Ureter (tissue), 1 donor: Measurements from ENCODE around the gene RELB. TPM values are rescaled to one million over a fixed set of nuclear protein-coding genes. Genes with fewer than 3 reads are reported as not detected.
A peak's percentile ranks its signal among the peaks of the same experiment; 100 is the strongest.
"Not testable (repeated sequence)": the region's sequence is repeated elsewhere in the genome, so short reads cannot be mapped to it uniquely, and the experiment has no call there.

Experiments used
- DNase-seq: peaks from one replicate; pipeline ENCODE4 v3.0.0-alpha.2; 2020; ENCODE audit warnings: low spot score
- total RNA-seq: library from RNA; stranded (reverse); gene quantifications from one replicate; pipeline ENCODE4 v1.2.4, GENCODE V29; 2023
- donor health status: DM: yes; HTN: yes; CAD: no.

The RELB gene
- total RNA-seq, 1 donor from 2014 or later: 16.9 TPM

DNA sequence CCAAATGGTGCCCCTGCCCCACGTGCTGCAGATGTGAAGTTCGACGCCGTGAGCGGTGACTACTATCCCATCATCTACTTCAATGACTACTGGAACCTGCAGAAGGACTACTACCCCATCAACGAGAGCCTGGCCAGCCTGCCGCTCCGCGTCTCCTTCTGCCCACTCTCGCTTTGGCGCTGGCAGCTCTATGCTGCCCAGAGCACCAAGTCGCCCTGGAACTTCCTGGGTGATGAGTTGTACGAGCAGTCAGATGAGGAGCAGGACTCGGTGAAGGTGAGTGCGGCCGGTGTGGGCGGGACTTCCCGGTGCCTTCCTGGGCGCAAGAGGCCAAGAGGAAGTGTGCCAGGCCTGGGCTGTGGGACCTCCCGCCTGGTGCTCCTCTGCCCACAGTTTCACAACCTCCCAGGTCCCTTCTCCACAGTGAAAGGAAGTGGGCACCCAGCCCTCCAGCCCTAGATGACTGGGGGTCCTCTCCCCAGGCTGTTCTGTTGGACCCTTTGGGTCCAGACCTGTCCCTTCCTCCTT lies 14.1 kb upstream of the RELB start:
- DNase-seq: no peak

- DNase-seq: no peak
Measured at GRCh38 chr19:44988273-44988672, 13.0 kb upstream of the RELB start.

GRCh38 chr19:44988896-44989556 lies 12.2 kb upstream of the RELB start:
- peak; percentile 63 for DNase-seq

- DNase-seq: no peak
Measured at GRCh38 chr19:44990459-44990858, 10.8 kb upstream of the RELB start.

DNA sequence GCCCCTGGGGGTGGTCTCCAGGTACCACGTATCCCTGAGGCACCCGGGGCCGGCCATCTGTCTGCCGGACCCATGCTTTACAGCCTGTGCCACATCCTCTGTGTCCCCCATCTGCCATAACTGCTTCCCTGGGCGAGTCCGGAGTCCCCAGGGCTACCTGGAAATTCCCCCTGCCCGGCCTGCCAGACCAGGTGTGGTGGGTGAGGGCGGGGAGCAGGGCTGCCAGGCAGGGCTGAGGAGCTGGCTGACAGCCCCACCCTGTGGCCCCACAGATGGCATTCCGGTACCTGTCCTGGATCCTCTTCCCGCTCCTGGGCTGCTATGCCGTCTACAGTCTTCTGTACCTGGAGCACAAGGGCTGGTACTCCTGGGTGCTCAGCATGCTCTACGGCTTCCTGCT lies 10.3 kb upstream of the RELB start:
- DNase-seq: no peak

- no peak for DNase-seq
Measured at GRCh38 chr19:44992336-44993163, 8.7 kb upstream of the RELB start.

- no peak for DNase-seq
Measured at GRCh38 chr19:44993526-44993925, 7.7 kb upstream of the RELB start.

DNA sequence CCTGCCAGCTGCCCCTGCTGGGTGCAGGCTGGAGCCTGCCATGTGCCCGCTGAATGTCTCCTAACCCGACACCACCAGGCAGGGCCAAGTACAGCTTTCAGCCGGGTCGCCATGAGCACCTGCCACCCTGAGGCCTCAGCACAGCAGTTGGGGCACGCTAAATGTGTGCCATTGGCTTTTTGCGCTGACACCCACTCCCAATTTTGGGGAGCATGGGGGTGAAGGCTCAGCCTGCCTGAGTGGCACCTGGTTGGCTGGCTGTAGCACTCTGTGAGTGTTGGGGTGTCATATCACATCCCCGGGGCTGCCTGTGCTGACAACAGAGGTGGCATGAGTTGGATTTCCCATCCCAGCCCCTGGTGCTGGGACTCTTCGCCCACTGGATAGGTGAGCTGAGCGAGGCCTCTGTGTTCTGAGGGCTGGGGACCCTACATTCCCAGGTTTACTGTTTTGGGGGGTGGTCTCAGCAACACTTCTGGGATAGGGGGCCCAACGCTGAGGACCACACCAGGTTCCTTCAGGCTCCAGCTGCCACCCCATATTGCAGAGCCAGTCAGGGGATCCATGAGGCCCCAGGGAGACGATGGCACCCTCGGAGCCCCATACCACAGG lies 7.2 kb upstream of the RELB start:
- DNase-seq: no peak

GRCh38 chr19:44998025-44998424 lies 3.2 kb upstream of the RELB start:
- no peak for DNase-seq

DNA sequence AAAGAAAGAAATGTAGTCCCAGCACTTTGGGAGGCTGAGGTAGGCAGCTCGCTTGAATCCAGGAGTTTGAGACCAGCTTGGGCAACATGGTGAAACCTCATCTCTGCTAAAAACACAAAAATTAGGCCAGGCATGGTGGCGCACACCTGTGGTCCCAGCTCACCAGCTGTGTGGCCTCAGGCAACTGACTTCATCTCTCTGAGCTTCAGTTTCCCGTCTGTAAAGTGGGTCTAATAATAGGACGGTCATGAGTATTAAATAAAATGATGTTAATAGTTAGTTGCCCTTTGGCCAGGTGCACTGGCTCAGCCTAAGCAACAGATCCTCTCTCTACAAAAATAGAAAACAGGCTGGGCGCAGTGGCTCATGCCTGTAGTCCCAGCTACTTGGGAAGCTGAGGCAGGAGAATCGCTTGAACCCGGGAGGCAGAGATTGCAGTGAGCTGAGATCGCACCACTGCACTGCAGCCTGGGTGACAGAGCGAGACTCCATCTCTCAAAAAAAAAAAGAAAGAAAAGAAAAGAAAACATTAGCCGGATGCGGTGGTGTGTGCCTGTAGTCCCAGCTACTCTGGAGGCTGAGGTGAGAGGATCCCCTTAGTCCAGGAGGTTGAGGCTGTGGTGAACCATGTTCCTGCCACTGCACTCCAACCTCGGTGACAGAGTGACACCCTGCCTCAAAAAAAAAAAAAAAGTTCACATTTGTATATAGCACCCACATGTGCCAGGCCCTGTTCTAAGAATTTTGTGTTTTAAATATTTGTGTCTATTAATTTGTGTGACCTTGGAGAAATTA lies 1.9 kb upstream of the RELB start:
- not testable (repeated sequence) for DNase-seq

- not testable (repeated sequence) for DNase-seq
Measured at GRCh38 chr19:45000665-45001064, 599 bp upstream of the RELB start.

DNA sequence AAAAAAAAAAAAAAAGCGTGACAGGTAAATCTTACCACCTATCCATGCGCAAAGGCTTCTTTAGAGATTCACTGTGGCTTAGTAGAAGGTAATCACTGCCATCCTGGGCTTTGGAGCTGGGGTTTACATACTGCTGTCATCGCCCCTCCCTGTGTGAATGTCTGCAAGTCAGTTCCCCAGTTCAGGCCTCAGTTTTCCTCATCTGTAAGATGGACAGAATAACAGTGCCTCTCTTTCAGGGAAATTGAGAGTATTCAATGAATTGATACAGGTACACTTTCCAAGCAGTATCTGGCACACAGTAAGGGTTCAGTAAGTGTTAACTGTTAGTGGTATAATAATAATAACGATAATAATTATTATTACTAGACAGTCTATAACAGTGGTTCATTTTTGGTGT lies 2.2 kb downstream of the RELB start:
- DNase-seq: no peak

- no peak for DNase-seq
Measured at GRCh38 chr19:45005787-45006186, 4.5 kb downstream of the RELB start.

GRCh38 chr19:45008552-45008951 lies 7.3 kb downstream of the RELB start:
- DNase-seq: no peak

- DNase-seq: no peak
Measured at GRCh38 chr19:45009625-45010255, 8.5 kb downstream of the RELB start.

DNA sequence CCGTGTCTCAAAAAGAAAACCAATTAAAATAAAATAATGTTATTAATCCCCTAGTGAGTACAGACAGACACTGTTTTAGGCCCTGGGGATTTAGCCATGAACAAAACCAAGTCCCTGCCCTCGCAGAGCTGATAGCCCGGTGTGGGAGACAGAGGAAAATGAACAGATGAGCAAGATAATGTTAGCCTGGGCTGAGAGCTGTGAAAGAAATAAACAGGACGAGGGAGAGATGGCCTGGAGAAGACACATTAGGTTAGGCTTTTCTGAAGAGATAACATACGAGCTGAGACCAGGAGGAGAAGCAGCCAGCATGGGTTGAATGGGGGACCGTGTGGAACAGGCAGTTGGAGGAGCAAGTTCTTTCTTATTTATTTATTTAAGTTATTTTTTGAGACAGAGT lies 9.0 kb downstream of the RELB start:
- DNase-seq: no peak

DNA sequence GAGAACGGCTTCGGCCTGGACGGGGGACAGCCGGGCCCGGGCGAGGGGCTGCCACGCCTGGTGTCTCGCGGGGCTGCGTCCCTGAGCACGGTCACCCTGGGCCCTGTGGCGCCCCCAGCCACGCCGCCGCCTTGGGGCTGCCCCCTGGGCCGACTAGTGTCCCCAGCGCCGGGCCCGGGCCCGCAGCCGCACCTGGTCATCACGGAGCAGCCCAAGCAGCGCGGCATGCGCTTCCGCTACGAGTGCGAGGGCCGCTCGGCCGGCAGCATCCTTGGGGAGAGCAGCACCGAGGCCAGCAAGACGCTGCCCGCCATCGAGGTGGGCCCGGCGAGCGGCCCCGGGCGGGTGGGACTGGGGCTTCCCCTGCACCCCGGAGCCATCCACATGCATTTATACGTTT lies 10.7 kb downstream of the RELB start:
- no peak for DNase-seq

DNA sequence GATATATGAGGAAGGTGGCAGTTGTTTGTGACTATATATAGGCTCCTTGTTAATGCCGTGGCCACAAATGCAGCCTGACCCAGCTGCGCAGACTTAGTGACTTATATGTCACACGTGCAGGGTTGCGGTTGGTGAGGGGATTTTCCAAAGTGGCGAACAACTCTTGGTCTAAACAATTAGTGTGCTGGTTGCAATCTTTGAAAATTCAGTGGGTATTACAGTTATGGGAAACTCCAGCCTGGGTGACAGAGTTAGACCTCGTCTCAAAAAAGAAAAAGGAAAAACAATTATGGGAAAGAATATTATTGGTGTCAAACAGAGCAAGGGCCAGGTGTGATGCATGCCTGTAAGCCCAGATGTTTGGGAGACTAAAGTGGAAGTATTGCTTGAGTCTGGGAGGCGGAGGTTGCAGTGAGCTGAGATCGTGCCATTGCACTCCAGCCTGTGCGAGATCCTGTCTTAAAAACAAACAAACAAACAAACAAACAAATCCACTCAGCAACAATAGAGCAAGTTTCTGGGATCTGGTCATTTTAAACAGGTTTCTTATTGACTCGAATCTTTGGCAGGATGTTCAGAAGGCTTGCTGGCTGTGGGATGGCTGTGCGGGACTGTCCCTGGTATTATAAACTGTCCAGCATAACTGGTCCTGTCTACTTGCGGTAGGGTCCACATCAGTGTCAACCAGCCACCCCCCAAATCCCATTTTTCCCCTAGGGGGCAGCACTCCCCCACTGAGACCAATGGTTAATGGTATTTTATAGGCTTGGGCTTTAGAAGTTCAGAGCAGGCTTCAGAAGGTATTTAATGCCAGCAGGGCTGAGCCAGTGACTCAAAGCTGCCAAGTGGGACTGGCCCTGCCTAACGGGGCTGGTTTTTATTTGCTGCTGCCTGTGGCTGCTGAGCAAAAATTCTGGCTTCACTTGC lies 15.4 kb downstream of the RELB start:
- DNase-seq: peak; percentile 75

- no peak for DNase-seq
Measured at GRCh38 chr19:45019187-45019586, 17.9 kb downstream of the RELB start.

DNA sequence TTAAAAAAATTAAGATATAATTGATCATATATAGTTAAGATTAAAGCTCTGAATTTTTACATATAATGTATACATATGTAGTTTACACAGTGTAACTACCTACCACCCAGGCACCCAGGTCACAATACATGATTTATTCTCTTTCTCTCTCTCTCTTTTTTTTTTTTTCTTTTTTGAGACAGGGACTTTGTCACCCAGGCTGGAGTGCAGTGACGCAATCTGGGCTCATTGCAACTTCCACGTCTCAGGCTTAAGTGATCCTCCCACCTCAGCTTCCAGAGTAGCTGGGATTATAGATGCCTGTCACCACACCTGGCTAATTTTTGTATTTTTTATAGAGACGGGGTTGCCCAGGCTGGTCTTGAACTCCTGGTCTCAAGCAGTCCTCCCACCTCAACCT lies 18.8 kb downstream of the RELB start:
- DNase-seq: no peak
